Breast epithelium (tissue), 3 donors: ENCODE data around the gene MEIOSIN.

Experiments
- POLR2A ChIP-seq: fragments of 450-650 bp; IDR thresholded peaks from one replicate; pipeline ENCODE4 v1.6.1; 2016; ENCODE audit warnings: antibody characterized with exemption, mild to moderate bottlenecking, moderate library complexity
- POLR2AphosphoS5 ChIP-seq, 3 donors: sonication (generic); formaldehyde crosslinking; IDR thresholded peaks; one replicate each; pipeline ENCODE4 v1.6.1; 2017; ENCODE audit warnings: antibody characterized with exemption in 3 of 3
- TF ChIP-seq, protein P1 (sequence below), 3 donors: fragments of 450-650 bp; IDR thresholded peaks; one replicate each; pipeline ENCODE4 v1.5.1; 2016 to 2017; ENCODE audit warnings: antibody characterized with exemption in 3 of 3, mild to moderate bottlenecking in 3 of 3, moderate library complexity in 3 of 3

DNA sequence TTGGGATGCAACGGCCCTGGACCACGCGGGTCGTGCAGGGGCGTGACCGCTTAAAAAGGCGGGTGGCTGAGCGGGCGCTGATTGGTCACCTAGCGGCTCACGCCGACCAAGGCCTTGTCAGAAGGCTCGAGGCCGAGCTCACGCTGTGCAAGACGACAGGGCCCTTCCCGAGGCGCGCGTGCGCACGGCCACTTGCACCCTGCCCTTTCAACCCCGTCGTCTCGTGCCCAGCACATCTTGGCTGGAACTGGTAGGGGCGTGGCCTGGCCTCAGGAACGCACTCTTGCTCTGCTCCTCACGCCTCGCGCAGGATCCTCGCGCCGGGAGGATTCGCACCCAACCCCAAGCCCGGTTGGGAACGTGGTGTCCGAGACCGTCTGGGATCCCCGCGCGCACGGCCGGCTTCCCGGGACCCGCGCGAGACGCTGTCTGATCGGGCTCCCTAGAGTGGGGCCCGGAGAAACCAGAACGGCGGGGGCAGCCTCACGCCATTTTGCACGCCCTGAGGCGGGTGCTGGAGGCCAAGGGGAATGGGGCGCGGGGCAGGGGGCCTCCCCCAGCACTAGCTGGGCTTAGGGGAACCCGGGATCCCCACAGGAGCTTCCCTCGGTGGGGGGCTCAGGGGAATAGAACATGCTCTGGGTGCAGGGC, at the start of gene MEIOSIN:
- TF ChIP-seq, protein P1, sequence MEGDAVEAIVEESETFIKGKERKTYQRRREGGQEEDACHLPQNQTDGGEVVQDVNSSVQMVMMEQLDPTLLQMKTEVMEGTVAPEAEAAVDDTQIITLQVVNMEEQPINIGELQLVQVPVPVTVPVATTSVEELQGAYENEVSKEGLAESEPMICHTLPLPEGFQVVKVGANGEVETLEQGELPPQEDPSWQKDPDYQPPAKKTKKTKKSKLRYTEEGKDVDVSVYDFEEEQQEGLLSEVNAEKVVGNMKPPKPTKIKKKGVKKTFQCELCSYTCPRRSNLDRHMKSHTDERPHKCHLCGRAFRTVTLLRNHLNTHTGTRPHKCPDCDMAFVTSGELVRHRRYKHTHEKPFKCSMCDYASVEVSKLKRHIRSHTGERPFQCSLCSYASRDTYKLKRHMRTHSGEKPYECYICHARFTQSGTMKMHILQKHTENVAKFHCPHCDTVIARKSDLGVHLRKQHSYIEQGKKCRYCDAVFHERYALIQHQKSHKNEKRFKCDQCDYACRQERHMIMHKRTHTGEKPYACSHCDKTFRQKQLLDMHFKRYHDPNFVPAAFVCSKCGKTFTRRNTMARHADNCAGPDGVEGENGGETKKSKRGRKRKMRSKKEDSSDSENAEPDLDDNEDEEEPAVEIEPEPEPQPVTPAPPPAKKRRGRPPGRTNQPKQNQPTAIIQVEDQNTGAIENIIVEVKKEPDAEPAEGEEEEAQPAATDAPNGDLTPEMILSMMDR (IDR thresholded peaks at IDR 0.05), result no peak
- TF ChIP-seq POLR2A (no peak), POLR2AphosphoS5 (IDR thresholded peaks at IDR 0.05) (no peak)
